DMS114 treated with DMSO at 0.1 percent for 48 hours (cell line): ENCODE data around the gene CGNL1.
A peak's percentile ranks its signal among the peaks of the same experiment; 100 is the strongest.

ENCODE experiments used
- DNase-seq: peaks from one replicate; lab custom pipeline; 2025; ENCODE audit not compliant: unreplicated experiment; lab: John Stamatoyannopoulos, UW

The CGNL1 gene

DNA sequence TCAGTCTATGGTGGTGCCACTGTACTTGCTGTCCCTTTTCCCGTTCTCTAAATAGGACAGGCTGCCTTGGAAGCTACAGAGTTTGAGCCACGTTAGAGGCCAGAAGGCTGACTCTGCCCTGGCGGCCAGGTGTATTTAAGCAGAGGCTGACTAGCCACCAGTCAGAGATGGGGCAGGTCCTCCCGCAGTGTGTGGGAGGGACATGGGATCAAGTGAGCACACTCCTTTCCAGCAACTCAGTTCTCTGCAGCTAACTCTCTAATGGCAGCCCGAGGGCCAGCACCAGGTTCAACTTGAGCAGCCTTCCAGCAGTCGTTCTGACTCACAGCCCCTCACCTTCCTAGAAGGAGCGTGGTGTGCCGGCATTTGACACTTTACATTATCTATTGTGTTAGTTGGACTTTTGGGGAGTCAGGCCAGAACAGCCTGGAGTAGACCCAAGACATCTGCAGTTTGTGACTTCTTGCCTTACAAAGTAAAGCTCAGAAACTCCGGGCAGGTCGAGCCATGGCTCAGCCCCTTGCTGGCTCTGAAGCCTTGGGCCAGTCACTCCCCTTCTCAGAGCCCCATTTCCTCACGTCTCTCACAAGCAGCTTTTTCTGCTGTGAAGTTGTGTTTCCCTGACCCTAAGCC lies 168.7 kb downstream of the CGNL1 start:
- no peak for DNase-seq

- no peak for DNase-seq
These were observed 169.7 kb downstream of the CGNL1 start for GRCh38 chr15:57545995-57546394.

GRCh38 chr15:57547243-57547755 lies 171.0 kb downstream of the CGNL1 start:
- DNase-seq = no peak

- no peak for DNase-seq
These were observed 172.0 kb downstream of the CGNL1 start for GRCh38 chr15:57548351-57548750.

GRCh38 chr15:57548835-57549234 lies 172.5 kb downstream of the CGNL1 start:
- no peak for DNase-seq

DNA sequence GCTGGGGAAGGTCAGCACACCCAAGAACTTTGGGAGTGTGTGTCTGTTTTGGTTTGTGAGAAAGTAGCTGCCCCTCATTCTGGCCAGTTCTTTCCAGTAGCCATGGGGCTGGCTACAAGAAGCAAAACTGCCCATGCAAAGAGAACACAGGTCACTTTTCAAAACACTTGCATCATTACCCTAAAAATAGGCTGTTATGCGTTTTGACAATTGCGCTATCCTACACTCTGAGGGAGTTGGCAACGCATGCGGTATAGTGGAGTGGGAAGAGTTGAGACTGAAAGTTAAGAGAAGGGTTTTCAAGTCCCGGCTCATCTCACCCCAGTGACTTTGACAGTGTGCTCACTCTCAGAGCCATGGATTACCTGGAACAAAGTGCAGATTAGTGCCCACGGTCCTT lies 173.6 kb downstream of the CGNL1 start:
- no peak for DNase-seq

DNA sequence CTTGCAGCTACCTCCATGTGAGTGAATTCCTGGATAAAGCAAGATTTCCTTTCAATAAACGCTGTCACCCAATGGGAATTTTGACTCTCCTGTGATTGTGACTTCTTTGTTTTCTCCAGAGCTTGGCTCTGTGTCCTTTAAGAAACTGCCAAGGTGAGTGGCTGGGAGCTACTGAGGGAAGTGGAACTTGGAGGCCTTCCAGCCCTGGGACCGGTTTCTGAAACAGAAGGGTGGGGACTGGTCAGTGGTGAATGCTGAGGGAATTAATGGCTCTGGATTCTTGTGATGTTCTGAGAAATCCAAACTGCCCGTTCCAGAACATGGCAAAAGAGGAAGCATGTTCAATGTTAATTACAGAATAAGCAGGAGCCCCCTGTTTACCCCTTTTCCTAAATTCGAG lies 174.3 kb downstream of the CGNL1 start:
- no peak for DNase-seq

- no peak for DNase-seq
These were observed 175.7 kb downstream of the CGNL1 start for GRCh38 chr15:57551715-57552677.

GRCh38 chr15:57552678-57553334 lies 176.5 kb downstream of the CGNL1 start:
- no peak for DNase-seq

- DNase-seq = no peak
These were observed 177.2 kb downstream of the CGNL1 start for GRCh38 chr15:57553526-57553925.

- no peak for DNase-seq
These were observed 177.9 kb downstream of the CGNL1 start for GRCh38 chr15:57554063-57554811.

DNA sequence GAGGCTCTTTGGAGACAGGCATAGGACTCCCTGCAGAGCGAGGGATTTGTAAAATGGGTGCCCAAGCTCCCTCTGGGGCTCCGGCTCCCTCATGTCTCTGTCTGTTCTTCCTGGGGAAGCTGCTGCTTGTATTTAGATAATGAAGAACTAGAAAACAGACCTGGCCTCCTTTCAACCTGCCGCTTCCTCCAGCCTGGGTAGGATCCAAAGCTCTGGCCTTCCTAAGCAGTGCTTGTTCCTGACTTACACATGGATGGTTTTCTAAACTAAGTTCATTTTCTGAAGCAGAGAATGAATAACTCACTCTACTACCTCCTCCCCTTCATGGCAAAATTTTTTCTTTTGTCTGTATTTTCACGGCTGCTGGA lies 178.5 kb downstream of the CGNL1 start:
- DNase-seq = no peak

DNA sequence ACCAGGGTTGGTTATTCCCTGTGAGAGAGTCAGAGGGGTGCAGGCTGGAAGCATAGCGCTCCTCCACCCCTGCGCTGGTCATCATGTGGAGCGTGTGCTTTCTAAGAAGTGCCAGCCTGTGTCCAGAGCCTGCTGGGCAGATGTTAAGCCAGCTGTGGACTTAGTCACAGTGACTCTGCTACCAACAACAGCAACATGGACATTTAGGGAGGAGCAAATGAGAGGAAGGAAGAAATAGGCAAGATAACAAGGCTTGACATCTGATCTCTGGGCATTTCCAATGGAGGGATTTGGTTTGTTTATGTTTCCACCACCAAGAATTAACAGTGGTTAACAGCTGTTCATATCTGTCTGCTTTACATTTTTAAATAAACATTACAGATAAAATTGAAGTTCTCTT lies 179.0 kb downstream of the CGNL1 start:
- no peak for DNase-seq

GRCh38 chr15:57556040-57556439 lies 179.7 kb downstream of the CGNL1 start:
- no peak for DNase-seq

DNA sequence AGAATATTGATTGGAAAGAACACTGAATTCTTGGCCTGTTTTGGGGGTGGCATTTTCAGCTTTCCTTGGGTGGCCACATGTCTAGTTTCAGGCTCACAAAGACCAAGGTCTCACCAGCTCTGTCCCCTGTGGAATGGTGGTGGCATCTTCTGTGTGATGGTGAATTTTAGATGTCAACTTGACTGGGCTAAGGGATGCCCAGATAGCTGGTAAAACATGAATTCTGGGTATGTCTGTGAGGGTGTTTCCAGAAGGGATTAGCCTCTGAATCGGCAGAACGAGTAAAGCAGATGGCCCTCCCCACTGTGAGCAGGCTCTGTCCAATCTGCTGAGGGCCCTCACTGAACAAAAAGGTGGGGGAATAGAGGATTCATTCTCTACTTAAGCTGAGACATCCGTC lies 181.0 kb downstream of the CGNL1 start:
- DNase-seq = no peak

GRCh38 chr15:57557810-57558209 lies 181.5 kb downstream of the CGNL1 start:
- DNase-seq = no peak

DNA sequence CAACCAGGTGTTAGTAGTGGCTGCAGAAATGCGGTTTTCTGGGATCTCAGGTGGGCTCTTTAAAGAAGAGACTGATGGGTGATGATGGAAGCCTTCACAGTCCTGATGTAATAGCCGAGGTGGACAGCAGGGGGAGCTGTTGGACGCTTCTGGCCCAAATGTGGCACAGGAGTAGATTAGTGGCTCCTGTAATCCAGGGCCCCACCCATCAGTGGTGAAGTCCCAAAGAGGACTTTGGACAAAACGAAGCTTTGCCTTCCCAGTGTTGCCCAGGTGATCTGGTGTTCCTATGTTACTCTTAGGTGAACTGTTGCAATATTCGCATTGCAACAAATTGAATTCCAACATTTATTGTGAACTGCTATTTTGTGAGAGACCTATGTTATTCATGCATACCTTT lies 183.6 kb downstream of the CGNL1 start:
- peak; percentile 6 for DNase-seq

DNA sequence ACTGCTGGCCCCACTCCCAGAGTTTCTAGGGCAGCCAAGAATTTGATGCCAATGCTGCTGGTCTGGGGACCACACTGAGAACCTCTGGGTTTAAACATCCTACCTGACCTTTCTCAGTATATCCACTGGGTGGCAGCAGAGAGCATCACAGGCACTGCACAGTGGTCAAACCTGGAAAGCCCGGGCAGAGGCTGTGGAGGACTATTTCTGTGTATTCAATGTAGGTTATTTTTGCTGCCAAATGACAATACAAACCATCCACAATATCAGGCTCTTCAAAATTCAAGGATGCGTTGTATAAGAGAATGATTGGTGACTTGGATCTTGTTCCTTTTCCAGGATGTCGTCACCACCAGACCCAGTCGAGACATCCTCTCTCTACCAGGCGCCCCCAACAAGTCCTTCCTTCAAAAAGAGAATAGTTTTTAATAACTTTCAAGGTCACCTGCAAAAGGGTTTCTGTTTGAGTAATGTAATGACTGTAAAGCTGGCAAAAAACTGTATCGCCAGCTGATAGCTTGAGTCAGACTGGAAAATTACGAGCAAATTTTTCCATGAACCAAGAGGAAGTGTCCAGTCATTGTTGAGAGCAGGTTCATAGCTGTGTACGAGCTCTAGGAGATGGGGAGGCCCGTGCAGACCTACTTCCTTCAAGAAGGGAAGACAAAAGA lies 184.9 kb downstream of the CGNL1 start:
- DNase-seq = peak; percentile 77

DNA sequence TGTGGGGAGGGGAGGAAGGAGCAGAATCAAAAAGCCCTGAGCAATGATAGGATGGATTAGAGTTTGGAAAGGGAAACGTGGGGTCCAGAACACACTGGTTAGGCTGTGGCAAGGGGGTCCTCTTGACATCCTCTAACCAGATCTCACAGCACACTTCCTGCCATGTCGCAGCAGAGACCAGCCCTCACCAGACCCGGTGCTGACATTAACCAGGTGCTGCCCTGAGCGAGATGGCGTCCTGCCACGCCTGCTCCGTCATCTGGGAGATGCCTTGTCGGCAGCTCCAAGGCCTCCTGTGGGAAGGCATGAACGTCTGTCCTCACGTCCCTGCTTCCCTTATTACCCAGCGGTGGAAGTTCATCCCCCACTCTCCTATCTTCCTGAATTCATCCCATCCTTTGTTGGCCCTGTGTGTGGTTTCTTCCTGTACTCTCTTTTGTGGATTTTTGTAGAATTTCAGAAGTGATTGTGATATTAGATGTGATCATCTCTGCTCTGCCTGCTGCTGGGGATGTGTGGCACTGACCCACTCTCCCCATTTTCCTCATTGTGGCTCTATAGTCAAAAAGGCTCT lies 186.0 kb downstream of the CGNL1 start:
- no peak for DNase-seq

GRCh38 chr15:57563416-57563815 lies 187.1 kb downstream of the CGNL1 start:
- DNase-seq = no peak
